IPS-18c (cell line): ENCODE measurements around the gene HDAC9.

Experiments
- H3K4me3 ChIP-seq: 2 replicates; pipeline ENCODE4 v1.7.0; 2013; ENCODE audit warnings: low read depth, mild to moderate bottlenecking, low read length, moderate library complexity; ENCODE audit not compliant: insufficient read depth
- H3K9me3 ChIP-seq: one replicate; pipeline ENCODE4 v1.6.1; 2013; ENCODE audit warnings: mild to moderate bottlenecking, low read length, moderate library complexity; ENCODE audit not compliant: control insufficient read depth, insufficient read depth

HDAC9 gene

GRCh38 chr7:18653381-18654155 lies 158.0 kb downstream of the HDAC9 start:
- Histone ChIP-seq H3K4me3 (no peak overlapping the region), H3K9me3 (no peaks in the 10 kb centered on the region)

GRCh38 chr7:18654709-18655108 lies 159.2 kb downstream of the HDAC9 start:
- Histone ChIP-seq H3K4me3 (no peak overlapping the region), H3K9me3 (no peaks in the 10 kb centered on the region)

GRCh38 chr7:18655506-18655905 lies 160.0 kb downstream of the HDAC9 start:
- Histone ChIP-seq H3K4me3 (no peak overlapping the region), H3K9me3 (no peaks in the 10 kb centered on the region)

GRCh38 chr7:18655912-18656311 lies 160.4 kb downstream of the HDAC9 start:
- no peak overlapping the region for H3K4me3 ChIP-seq
- H3K9me3 ChIP-seq, result no peaks in the 10 kb centered on the region

GRCh38 chr7:18656362-18656761 lies 160.8 kb downstream of the HDAC9 start:
- Histone ChIP-seq H3K9me3 (no peaks in the 10 kb centered on the region), H3K4me3 (no peak overlapping the region)

- no peak overlapping the region for H3K4me3 ChIP-seq
- H3K9me3 ChIP-seq, result no peaks in the 10 kb centered on the region
These were observed 164.2 kb downstream of the HDAC9 start for GRCh38 chr7:18659746-18660145.

- Histone ChIP-seq H3K4me3 (no peak overlapping the region), H3K9me3 (no peaks in the 10 kb centered on the region)
These were observed 167.8 kb downstream of the HDAC9 start for GRCh38 chr7:18663321-18663720.

- Histone ChIP-seq H3K9me3 (no peaks in the 10 kb centered on the region), H3K4me3 (no peak overlapping the region)
These were observed 170.7 kb downstream of the HDAC9 start for GRCh38 chr7:18666107-18666728.

- Histone ChIP-seq H3K4me3 (no peak overlapping the region), H3K9me3 (no peaks in the 10 kb centered on the region)
These were observed 171.9 kb downstream of the HDAC9 start for GRCh38 chr7:18667466-18667865.

GRCh38 chr7:18671176-18671575 lies 175.6 kb downstream of the HDAC9 start:
- no peak overlapping the region for H3K4me3 ChIP-seq
- no peaks in the 10 kb centered on the region for H3K9me3 ChIP-seq

- Histone ChIP-seq H3K9me3 (no peaks in the 10 kb centered on the region), H3K4me3 (no peak overlapping the region)
These were observed 180.0 kb downstream of the HDAC9 start for GRCh38 chr7:18675579-18675978.

GRCh38 chr7:18679261-18679660 lies 183.7 kb downstream of the HDAC9 start:
- no peaks in the 10 kb centered on the region for H3K9me3 ChIP-seq

GRCh38 chr7:18680576-18680975 lies 185.0 kb downstream of the HDAC9 start:
- no peaks in the 10 kb centered on the region for H3K9me3 ChIP-seq
- H3K4me3 ChIP-seq, result no peak overlapping the region

More at GRCh38 chr7:18679261-18679660, 183.7 kb downstream of the HDAC9 start:
- H3K4me3 ChIP-seq, result no peak overlapping the region

GRCh38 chr7:18684916-18685315 lies 189.4 kb downstream of the HDAC9 start:
- no peaks in the 10 kb centered on the region for H3K9me3 ChIP-seq
- no peak overlapping the region for H3K4me3 ChIP-seq

GRCh38 chr7:18685971-18686370 lies 190.4 kb downstream of the HDAC9 start:
- Histone ChIP-seq H3K9me3 (no peaks in the 10 kb centered on the region), H3K4me3 (no peak overlapping the region)

GRCh38 chr7:18689551-18689950 lies 194.0 kb downstream of the HDAC9 start:
- no peaks in the 10 kb centered on the region for H3K9me3 ChIP-seq

GRCh38 chr7:18693406-18693805 lies 197.9 kb downstream of the HDAC9 start:
- no peaks in the 10 kb centered on the region for H3K9me3 ChIP-seq
- no peak overlapping the region for H3K4me3 ChIP-seq

More at GRCh38 chr7:18689551-18689950, 194.0 kb downstream of the HDAC9 start:
- H3K4me3 ChIP-seq, result no peak overlapping the region

- Histone ChIP-seq H3K4me3 (no peak overlapping the region), H3K9me3 (no peaks in the 10 kb centered on the region)
These were observed 198.3 kb downstream of the HDAC9 start for GRCh38 chr7:18693816-18694215.
